NB4 (cell line): ENCODE data around the gene CLEC17A.
"Not testable (repeated sequence)": the region's sequence is repeated elsewhere in the genome, so short reads cannot be mapped to it uniquely, and the experiment has no call there.

Experiments used
- MYC ChIP-seq: IDR thresholded peaks from 2 replicates; pipeline ENCODE4 v1.6.1; 2011; ENCODE audit warnings: low read depth, low read length
- POLR2A ChIP-seq: IDR thresholded peaks from 2 replicates; pipeline ENCODE4 v1.6.1; 2011; ENCODE audit warnings: mild to moderate bottlenecking; ENCODE audit not compliant: insufficient read length; ENCODE audit errors: extremely low read depth
- TF ChIP-seq, protein P1 (sequence below): IDR thresholded peaks from one replicate; pipeline ENCODE4 v1.5.1; 2012; ENCODE audit warnings: low read depth, low read length

DNA sequence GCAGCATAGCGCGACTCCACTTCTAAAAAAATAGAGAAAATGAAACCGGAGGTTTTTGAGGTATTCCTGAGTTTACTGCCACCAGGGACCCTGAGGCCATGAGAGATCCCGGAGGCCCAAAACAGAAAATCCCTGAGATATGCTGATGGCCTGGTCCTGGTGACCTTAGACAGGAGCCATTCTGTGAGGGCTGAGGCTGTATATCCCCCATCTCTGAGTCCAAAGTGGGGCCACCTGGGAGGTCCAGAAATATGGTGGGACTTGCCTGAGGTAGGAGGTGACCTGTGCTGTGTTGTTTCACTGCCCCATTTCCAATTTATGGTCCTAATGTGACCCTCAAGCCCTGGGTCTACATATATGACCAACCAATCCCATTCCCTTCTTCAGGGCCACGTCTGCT, 1.5 kb downstream of the CLEC17A start:
- TF ChIP-seq, protein P1, sequence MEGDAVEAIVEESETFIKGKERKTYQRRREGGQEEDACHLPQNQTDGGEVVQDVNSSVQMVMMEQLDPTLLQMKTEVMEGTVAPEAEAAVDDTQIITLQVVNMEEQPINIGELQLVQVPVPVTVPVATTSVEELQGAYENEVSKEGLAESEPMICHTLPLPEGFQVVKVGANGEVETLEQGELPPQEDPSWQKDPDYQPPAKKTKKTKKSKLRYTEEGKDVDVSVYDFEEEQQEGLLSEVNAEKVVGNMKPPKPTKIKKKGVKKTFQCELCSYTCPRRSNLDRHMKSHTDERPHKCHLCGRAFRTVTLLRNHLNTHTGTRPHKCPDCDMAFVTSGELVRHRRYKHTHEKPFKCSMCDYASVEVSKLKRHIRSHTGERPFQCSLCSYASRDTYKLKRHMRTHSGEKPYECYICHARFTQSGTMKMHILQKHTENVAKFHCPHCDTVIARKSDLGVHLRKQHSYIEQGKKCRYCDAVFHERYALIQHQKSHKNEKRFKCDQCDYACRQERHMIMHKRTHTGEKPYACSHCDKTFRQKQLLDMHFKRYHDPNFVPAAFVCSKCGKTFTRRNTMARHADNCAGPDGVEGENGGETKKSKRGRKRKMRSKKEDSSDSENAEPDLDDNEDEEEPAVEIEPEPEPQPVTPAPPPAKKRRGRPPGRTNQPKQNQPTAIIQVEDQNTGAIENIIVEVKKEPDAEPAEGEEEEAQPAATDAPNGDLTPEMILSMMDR = not testable (repeated sequence)
- not testable (repeated sequence) for TF ChIP-seq MYC, POLR2A
